Measurements from ENCODE around the gene WDR82. TPM values are rescaled to one million over a fixed set of nuclear protein-coding genes. Genes with fewer than 3 reads are reported as not detected.

WDR82 gene
- total and polyA plus RNA-seq, 2 of the 4 experiments (the other 2 are of a cell fraction): 38.1 to 68.1 TPM

- no peak for TF ChIP-seq RCOR1 (IDR thresholded peaks at IDR 0.05; ENCODE audit: insufficient replicate concordance, low read length)
Measured at GRCh38 chr3:52292247-52293065, 14.0 kb upstream of the WDR82 start (continued).

- intact Hi-C loops (cut with micrococcal nuclease) (loop anchor here (1.0 to 5.0 kb wide), 3 partner anchors 48 to 156 kb away; no protein-coding TSS in a partner anchor), dilution Hi-C loops (cut with HindIII; ENCODE audit: low sequenced_read_pairs, unreplicated experiment) (no loop called here), in situ Hi-C loops (cut with MboI; ENCODE audit: low sequenced_read_pairs) (loop anchor here (5.0 kb wide), 1 partner anchor 51 kb away; no protein-coding TSS in a partner anchor)
- no peaks in the 10 kb centered on the region for H3K9me3 ChIP-seq (ENCODE audit: control insufficient read depth, insufficient read depth, low read length)
- WGBS, 2 experiments (ENCODE audit: extremely low coverage in 2 of 2, insufficient read length in 1 of 2): 46% methylated on average over 4 of the region's 7 CpGs; no CpG with 5 or more reads in 1 of the 2 experiments
- no peaks in the 10 kb centered on the region for H3K27me3 ChIP-seq (ENCODE audit: control insufficient read depth, insufficient read depth, low read length)
- peaks cover 6% of the 10 kb centered on the region for H3K4me1 ChIP-seq (ENCODE audit: control insufficient read depth, insufficient read depth, low read length)
- peaks cover 15% of the 10 kb centered on the region for H3K9me1 ChIP-seq (ENCODE audit: insufficient read depth, low read length)
- DNase-seq (no peak), ATAC-seq (ENCODE audit: low read depth) (peak; percentile 16; the same call in 1 of the 2 replicates)
- no peak overlapping the region for H3K4me3 ChIP-seq (ENCODE audit: insufficient read depth, low read depth, low read length)
- no peak overlapping the region for H3K4me2 ChIP-seq (ENCODE audit: low read depth, low read length)
- H2BK120ac ChIP-seq (ENCODE audit: low read depth, low read length): no peak overlapping the region
- H3K36me3 ChIP-seq (ENCODE audit: control insufficient read depth, insufficient read depth, low read length): peaks cover 14% of the 10 kb centered on the region; the same call in 1 of the 2 replicates
- no peak overlapping the region for H3K18ac ChIP-seq (ENCODE audit: low read depth, low read length)
- POLR2A ChIA-PET (ENCODE audit: unreplicated experiment): no interaction called here
- no peak overlapping the region for H4K91ac ChIP-seq (ENCODE audit: insufficient read depth, low read depth, low read length)
- CTCF ChIA-PET: interaction anchor here (0.9 to 1.3 kb wide), 2 partner anchors 44 to 48 kb away, joined by 3 to 5 read pairs; no protein-coding TSS in a partner anchor
- H4K8ac ChIP-seq (ENCODE audit: low read depth in 2 of 2, low read length in 2 of 2): no peak overlapping the region
- H3K4ac ChIP-seq (ENCODE audit: low read depth, low read length): no peak overlapping the region
- no TSS peak for BruUV-seq (replicated peaks)
- H3K79me1 ChIP-seq (ENCODE audit: low read depth in 1 of 2, low read length in 2 of 2): peaks cover 16 to 26% of the 10 kb centered on the region in 2 experiments
- no peak overlapping the region for H3K14ac ChIP-seq (replicated peaks; ENCODE audit: low read depth, low read length)
- no peaks in the 10 kb centered on the region for H4K20me1 ChIP-seq (ENCODE audit: insufficient read depth, low read length)
- no peak overlapping the region for H3K23ac ChIP-seq (ENCODE audit: low read depth, low read length)
- no peak overlapping the region for H3K56ac ChIP-seq (ENCODE audit: extremely low read depth, insufficient read depth, low read length)
- H3K27ac ChIP-seq (ENCODE audit: insufficient read depth, low read length): no peak overlapping the region
- no peak overlapping the region for H2AK5ac ChIP-seq (ENCODE audit: low read depth, low read length)
- no peak overlapping the region for H2BK20ac ChIP-seq (ENCODE audit: low read depth, low read length)
- H2AK9ac ChIP-seq (replicated peaks; ENCODE audit: low read depth, low read length, poor library complexity): peak overlapping the region; percentile 76
- H2AFZ ChIP-seq (replicated peaks; ENCODE audit: low read length, poor library complexity): no peak overlapping the region
- no peak for TF ChIP-seq BHLHE40 (IDR thresholded peaks at IDR 0.05; ENCODE audit: low read depth, low read length)
- no peak for TF ChIP-seq ELK1 (IDR thresholded peaks at IDR 0.05; ENCODE audit: borderline replicate concordance, low read depth, low read length)
- TF ChIP-seq MAZ (IDR thresholded peaks at IDR 0.05; ENCODE audit: borderline replicate concordance, low read depth, low read length): no peak
- TF ChIP-seq CHD1 (IDR thresholded peaks at IDR 0.05; ENCODE audit: low read depth, low read length): no peak
- TF ChIP-seq RAD21 (IDR thresholded peaks at IDR 0.05; ENCODE audit: low read length): peak; percentile 81
- TF ChIP-seq NFE2L2 (IDR thresholded peaks at IDR 0.05; ENCODE audit: low read depth, low read length): no peak
- no peak for TF ChIP-seq FOS (IDR thresholded peaks at IDR 0.05; ENCODE audit: low read depth, low read length)
- peak; percentile 65 for TF ChIP-seq CTCF (conservative IDR thresholded peaks at IDR 0.05; ENCODE audit: low read depth, low read length)
- peak; percentile 65 for TF ChIP-seq SMC3 (IDR thresholded peaks at IDR 0.05; ENCODE audit: low read depth, low read length)
- no peak for TF ChIP-seq RFX5 (IDR thresholded peaks at IDR 0.05; ENCODE audit: low read depth, low read length)
- no peak overlapping the region for H3K9ac ChIP-seq (ENCODE audit: low read depth, low read length)
- H4K5ac ChIP-seq (ENCODE audit: low read depth, low read length): no peak overlapping the region
- no peak overlapping the region for H2BK5ac ChIP-seq (ENCODE audit: low read depth, low read length, poor library complexity, severe bottlenecking)
- no peak overlapping the region for H2BK15ac ChIP-seq (ENCODE audit: low read depth, low read length)
Measured at GRCh38 chr3:52291508-52292181, 13.2 kb upstream of the WDR82 start.

Data from IMR-90 (cell line).